Measurements from ENCODE around the gene SEZ6.

SEZ6 gene

GRCh38 chr17:28925912-28926365, 79.9 kb downstream of the SEZ6 start:
- peaks cover 51 to 88% of the 10 kb centered on the region in 2 experiments for H3K36me3 ChIP-seq (ENCODE audit: control insufficient read depth in 2 of 2, insufficient read depth in 1 of 2, low read length in 2 of 2)
- H3K9me3 ChIP-seq (ENCODE audit: control insufficient read depth, insufficient read depth, low read depth, low read length): no peaks in the 10 kb centered on the region
- H3K4me3 ChIP-seq (ENCODE audit: low read depth, low read length): no peak overlapping the region
- H3K27ac ChIP-seq (ENCODE audit: extremely low read depth, low read depth, low read length): no peak overlapping the region
- POLR2A ChIA-PET: no interaction called here
- CTCF ChIA-PET: interaction anchor here (0.6 to 1.9 kb wide), 8 partner anchors 9 to 174 kb away, joined by 3 to 8 read pairs (median 4); partner anchors contain the start of gene DHRS13
- H3K4me1 ChIP-seq (ENCODE audit: control insufficient read depth, insufficient read depth, low read length): no peaks in the 10 kb centered on the region; the same call in 1 of the 2 replicates
- no peak for TF ChIP-seq ZNF529 (tag by site-specific recombination; IDR thresholded peaks at IDR 0.05; ENCODE audit: insufficient replicate concordance)
- TF ChIP-seq SP7 (tag by site-specific recombination; IDR thresholded peaks at IDR 0.05): peak; percentile 100
- TF ChIP-seq ZNF654 (tag by site-specific recombination; IDR thresholded peaks at IDR 0.05; ENCODE audit: low read depth): no peak
- TF ChIP-seq SP2 (tag by site-specific recombination; IDR thresholded peaks at IDR 0.05): peak; percentile 13; the same call in 1 of the 2 replicates
- TF ChIP-seq ZNF37A (tag by site-specific recombination; IDR thresholded peaks at IDR 0.05): no peak
- TF ChIP-seq ZNF514 (tag by site-specific recombination; IDR thresholded peaks at IDR 0.05): no peak
- TF ChIP-seq ZNF146 (tag by site-specific recombination; IDR thresholded peaks at IDR 0.05): no peak
- TF ChIP-seq ZNF561 (tag by site-specific recombination; IDR thresholded peaks at IDR 0.05; ENCODE audit: borderline replicate concordance): no peak
- no peak for TF ChIP-seq BCL6B (tag by site-specific recombination; IDR thresholded peaks at IDR 0.05)
- no peak for TF ChIP-seq ZNF571 (tag by site-specific recombination; IDR thresholded peaks at IDR 0.05)
- TF ChIP-seq ZNF366 (tag by site-specific recombination; conservative IDR thresholded peaks at IDR 0.05): peak; percentile 86
- TF ChIP-seq ZBTB10 (tag by site-specific recombination; IDR thresholded peaks at IDR 0.05): no peak
- no peak for TF ChIP-seq ZNF549 (tag by site-specific recombination; IDR thresholded peaks at IDR 0.05)
- no peak for TF ChIP-seq ZNF548 (tag by site-specific recombination; IDR thresholded peaks at IDR 0.05)
- no peak for TF ChIP-seq ZNF19 (tag by site-specific recombination; IDR thresholded peaks at IDR 0.05; ENCODE audit: low read depth)
- no peak for TF ChIP-seq ZNF133 (tag by site-specific recombination; IDR thresholded peaks at IDR 0.05)
- no peak for TF ChIP-seq ZBTB6 (tag by site-specific recombination; IDR thresholded peaks at IDR 0.05)
- no peak for TF ChIP-seq ZFP3 (tag by site-specific recombination; IDR thresholded peaks at IDR 0.05; ENCODE audit: low read depth)
- 0 out of 2 replicates have a peak, but pooled peaks have one; percentile 24 for TF ChIP-seq ZNF692 (tag by site-specific recombination; IDR thresholded peaks at IDR 0.05)
- no peak for TF ChIP-seq KLF7 (tag by site-specific recombination; IDR thresholded peaks at IDR 0.05; ENCODE audit: borderline replicate concordance)
- no peak for TF ChIP-seq PRDM6 (tag by site-specific recombination; IDR thresholded peaks at IDR 0.05)
- no peak for TF ChIP-seq ZNF701 (tag by site-specific recombination; IDR thresholded peaks at IDR 0.05)
- no peak for TF ChIP-seq ZNF157 (tag by site-specific recombination; IDR thresholded peaks at IDR 0.05)
- no peak for TF ChIP-seq ZBTB7A (tag by site-specific recombination; IDR thresholded peaks at IDR 0.05; ENCODE audit: low read depth)
- TF ChIP-seq FEZF1 (tag by site-specific recombination; IDR thresholded peaks at IDR 0.05): no peak
- 0 out of 2 replicates have a peak, but pooled peaks have one; percentile 24 for TF ChIP-seq PATZ1 (tag by site-specific recombination; IDR thresholded peaks at IDR 0.05)
- no peak for TF ChIP-seq ZNF610 (tag by site-specific recombination; IDR thresholded peaks at IDR 0.05; ENCODE audit: borderline replicate concordance)
- no peak for TF ChIP-seq ZNF214 (tag by site-specific recombination; IDR thresholded peaks at IDR 0.05; ENCODE audit: borderline replicate concordance)
